ENCODE measurements around the gene TBC1D9. TPM values are rescaled to one million over a fixed set of nuclear protein-coding genes. Genes with fewer than 3 reads are reported as not detected.

TBC1D9 gene
- total and polyA plus RNA-seq, 10 of the 15 experiments (the other 5 are each of a cell fraction or from before 2014, with no cell fraction given): 0.87 to 14.9 (median 7.1) TPM

GRCh38 chr4:140719022-140719421 lies 37.2 kb downstream of the TBC1D9 start:
- ATAC-seq (no peak), DNase-seq (ENCODE audit: low read depth, low spot score) (no peak), FAIRE-seq (no peak)
- Histone ChIP-seq H3K4me1 (ENCODE audit: control insufficient read depth, insufficient read depth, low read length) (peaks cover 28% of the 10 kb centered on the region), H3K9me3 (replicated peaks; ENCODE audit: control insufficient read depth, insufficient read depth, low read length) (no peaks in the 10 kb centered on the region), H3K79me2 (ENCODE audit: control insufficient read depth, insufficient read depth, low read length) (no peaks in the 10 kb centered on the region; the same call in 1 of the 2 replicates), H3K27ac (ENCODE audit: control insufficient read depth, insufficient read depth) (no peak overlapping the region), H2AFZ (ENCODE audit: control insufficient read depth, low read depth, low read length) (no peak overlapping the region), H3K4me2 (ENCODE audit: control insufficient read depth, insufficient read depth) (no peak overlapping the region), H3K27me3 (replicated peaks in 1 of 2; ENCODE audit: control insufficient read depth in 2 of 2, insufficient read depth in 2 of 2, low read length in 1 of 2) (no peaks in the 10 kb centered on the region), H4K20me1 (ENCODE audit: control insufficient read depth, insufficient read depth) (no peaks in the 10 kb centered on the region), H3K36me3 (ENCODE audit: control insufficient read depth in 2 of 2, insufficient read depth in 2 of 2, low read length in 1 of 2) (no peaks in the 10 kb centered on the region), H3K9ac (ENCODE audit: control insufficient read depth, insufficient read depth, low read length) (no peak overlapping the region), H3K4me3 (no peak overlapping the region)
- BruUV-seq (replicated peaks): no TSS peak
- intact Hi-C loops (cut with micrococcal nuclease; ENCODE audit: unreplicated experiment) (no loop called here), in situ Hi-C loops (cut with MboI) (no loop called here)
- POLR2A ChIA-PET: no interaction called here
- SMC1A ChIA-PET (ENCODE audit: uncharacterized antibody, unreplicated experiment): interaction anchor here (1.1 to 1.5 kb wide), 2 partner anchors 9 to 22 kb away, joined by 4 to 5 read pairs; no protein-coding TSS in a partner anchor
- CTCF ChIA-PET: interaction anchor here (1.4 to 2.0 kb wide), 4 partner anchors 8 to 359 kb away, joined by 3 to 6 read pairs (median 4); no protein-coding TSS in a partner anchor
- WGBS (ENCODE audit: insufficient coverage, insufficient replicate concordance, low lambda C conversion rate, missing lambda C conversion rate): 81% methylated on average over 2 of the region's 2 CpGs
- TF ChIP-seq, protein P1, sequence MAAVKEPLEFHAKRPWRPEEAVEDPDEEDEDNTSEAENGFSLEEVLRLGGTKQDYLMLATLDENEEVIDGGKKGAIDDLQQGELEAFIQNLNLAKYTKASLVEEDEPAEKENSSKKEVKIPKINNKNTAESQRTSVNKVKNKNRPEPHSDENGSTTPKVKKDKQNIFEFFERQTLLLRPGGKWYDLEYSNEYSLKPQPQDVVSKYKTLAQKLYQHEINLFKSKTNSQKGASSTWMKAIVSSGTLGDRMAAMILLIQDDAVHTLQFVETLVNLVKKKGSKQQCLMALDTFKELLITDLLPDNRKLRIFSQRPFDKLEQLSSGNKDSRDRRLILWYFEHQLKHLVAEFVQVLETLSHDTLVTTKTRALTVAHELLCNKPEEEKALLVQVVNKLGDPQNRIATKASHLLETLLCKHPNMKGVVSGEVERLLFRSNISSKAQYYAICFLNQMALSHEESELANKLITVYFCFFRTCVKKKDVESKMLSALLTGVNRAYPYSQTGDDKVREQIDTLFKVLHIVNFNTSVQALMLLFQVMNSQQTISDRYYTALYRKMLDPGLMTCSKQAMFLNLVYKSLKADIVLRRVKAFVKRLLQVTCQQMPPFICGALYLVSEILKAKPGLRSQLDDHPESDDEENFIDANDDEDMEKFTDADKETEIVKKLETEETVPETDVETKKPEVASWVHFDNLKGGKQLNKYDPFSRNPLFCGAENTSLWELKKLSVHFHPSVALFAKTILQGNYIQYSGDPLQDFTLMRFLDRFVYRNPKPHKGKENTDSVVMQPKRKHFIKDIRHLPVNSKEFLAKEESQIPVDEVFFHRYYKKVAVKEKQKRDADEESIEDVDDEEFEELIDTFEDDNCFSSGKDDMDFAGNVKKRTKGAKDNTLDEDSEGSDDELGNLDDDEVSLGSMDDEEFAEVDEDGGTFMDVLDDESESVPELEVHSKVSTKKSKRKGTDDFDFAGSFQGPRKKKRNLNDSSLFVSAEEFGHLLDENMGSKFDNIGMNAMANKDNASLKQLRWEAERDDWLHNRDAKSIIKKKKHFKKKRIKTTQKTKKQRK (IDR thresholded peaks at IDR 0.05; ENCODE audit: low read depth, low read length): no peak
- TF ChIP-seq TCF7 (IDR thresholded peaks at IDR 0.05; ENCODE audit: borderline replicate concordance): no peak
- no peak for TF ChIP-seq BHLHE40 (IDR thresholded peaks at IDR 0.05; ENCODE audit: borderline replicate concordance in 1 of 2, low read depth in 2 of 2, low read length in 1 of 2)
- no peak for TF ChIP-seq SREBF2 (IDR thresholded peaks at IDR 0.05; ENCODE audit: low read length)
- no peak for TF ChIP-seq BMI1 (IDR thresholded peaks at IDR 0.05; ENCODE audit: borderline replicate concordance)
- TF ChIP-seq SMAD5 (IDR thresholded peaks at IDR 0.05; ENCODE audit: low read depth): no peak
- TF ChIP-seq, protein P2, sequence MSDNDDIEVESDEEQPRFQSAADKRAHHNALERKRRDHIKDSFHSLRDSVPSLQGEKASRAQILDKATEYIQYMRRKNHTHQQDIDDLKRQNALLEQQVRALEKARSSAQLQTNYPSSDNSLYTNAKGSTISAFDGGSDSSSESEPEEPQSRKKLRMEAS (IDR thresholded peaks at IDR 0.05; ENCODE audit: low read depth, low read length): no peak
- TF ChIP-seq, protein P3, sequence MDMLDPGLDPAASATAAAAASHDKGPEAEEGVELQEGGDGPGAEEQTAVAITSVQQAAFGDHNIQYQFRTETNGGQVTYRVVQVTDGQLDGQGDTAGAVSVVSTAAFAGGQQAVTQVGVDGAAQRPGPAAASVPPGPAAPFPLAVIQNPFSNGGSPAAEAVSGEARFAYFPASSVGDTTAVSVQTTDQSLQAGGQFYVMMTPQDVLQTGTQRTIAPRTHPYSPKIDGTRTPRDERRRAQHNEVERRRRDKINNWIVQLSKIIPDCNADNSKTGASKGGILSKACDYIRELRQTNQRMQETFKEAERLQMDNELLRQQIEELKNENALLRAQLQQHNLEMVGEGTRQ (IDR thresholded peaks at IDR 0.05; ENCODE audit: borderline replicate concordance, low read depth, low read length): no peak
- TF ChIP-seq CBX3 (IDR thresholded peaks at IDR 0.05; ENCODE audit: borderline replicate concordance, low read depth): no peak
- TF ChIP-seq PAX5 (IDR thresholded peaks at IDR 0.05; ENCODE audit: borderline replicate concordance, low read depth, low read length): no peak
- TF ChIP-seq HCFC1 (IDR thresholded peaks at IDR 0.05; ENCODE audit: low read length): no peak
- TF ChIP-seq, protein P4, sequence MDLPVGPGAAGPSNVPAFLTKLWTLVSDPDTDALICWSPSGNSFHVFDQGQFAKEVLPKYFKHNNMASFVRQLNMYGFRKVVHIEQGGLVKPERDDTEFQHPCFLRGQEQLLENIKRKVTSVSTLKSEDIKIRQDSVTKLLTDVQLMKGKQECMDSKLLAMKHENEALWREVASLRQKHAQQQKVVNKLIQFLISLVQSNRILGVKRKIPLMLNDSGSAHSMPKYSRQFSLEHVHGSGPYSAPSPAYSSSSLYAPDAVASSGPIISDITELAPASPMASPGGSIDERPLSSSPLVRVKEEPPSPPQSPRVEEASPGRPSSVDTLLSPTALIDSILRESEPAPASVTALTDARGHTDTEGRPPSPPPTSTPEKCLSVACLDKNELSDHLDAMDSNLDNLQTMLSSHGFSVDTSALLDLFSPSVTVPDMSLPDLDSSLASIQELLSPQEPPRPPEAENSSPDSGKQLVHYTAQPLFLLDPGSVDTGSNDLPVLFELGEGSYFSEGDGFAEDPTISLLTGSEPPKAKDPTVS (IDR thresholded peaks at IDR 0.05; ENCODE audit: low read depth, low read length): no peak
- no peak for TF ChIP-seq KAT2A (conservative IDR thresholded peaks at IDR 0.05; ENCODE audit: control insufficient read depth, low read depth, low read length)
- TF ChIP-seq GABPA (IDR thresholded peaks at IDR 0.05; ENCODE audit: low read depth): no peak
- no peak for TF ChIP-seq TCF12 (IDR thresholded peaks at IDR 0.05; ENCODE audit: low read depth, low read length)
- RAD21 ChIA-PET (ENCODE audit: unreplicated experiment): interaction anchor here (1.6 kb wide), 1 partner anchor 24 kb away, joined by 4 read pairs; no protein-coding TSS in a partner anchor
